ENCODE results near the gene TDRD7. TPM values are rescaled to one million over a fixed set of nuclear protein-coding genes. Genes with fewer than 3 reads are reported as not detected.

Gene TDRD7
- total and polyA plus RNA-seq, 2 of the 8 experiments (the other 6 are each of a cell fraction or from before 2014, with no cell fraction given): 1.2 to 2.3 TPM

DNA sequence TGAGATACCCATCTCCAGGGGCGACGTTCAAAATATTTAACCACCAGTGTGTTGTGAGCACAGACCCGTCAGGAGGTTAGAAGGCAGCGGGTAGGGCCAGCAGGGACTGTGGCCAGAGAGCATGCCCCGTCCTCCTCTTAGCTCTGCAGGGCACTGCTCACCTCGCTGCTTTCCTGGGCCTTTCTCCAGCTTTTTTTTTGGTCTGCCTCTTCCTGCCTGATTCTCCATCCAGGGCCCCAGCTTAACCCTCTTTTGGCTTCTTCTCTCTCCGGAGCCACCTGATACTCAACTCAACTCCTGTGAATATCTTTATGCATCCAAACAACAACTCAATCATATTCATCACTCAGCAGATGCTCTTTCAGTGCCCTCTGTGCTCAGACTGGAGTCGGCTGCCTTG is 133.6 kb downstream of the TDRD7 start:
- Histone ChIP-seq H2BK5ac (ENCODE audit: low read depth, low read length) (no peak overlapping the region), H4K5ac (ENCODE audit: insufficient read length, low read depth, low read length) (no peak overlapping the region), H4K20me1 (replicated peaks in 1 of 2; ENCODE audit: control insufficient read depth in 1 of 2, insufficient read depth in 2 of 2, low read length in 2 of 2) (no peaks in the 10 kb centered on the region), H3K9me3 (ENCODE audit: insufficient read depth in 2 of 2, low read depth in 1 of 2, low read length in 1 of 2) (no peaks in the 10 kb centered on the region), H4K91ac (replicated peaks; ENCODE audit: insufficient read length, low read length) (no peak overlapping the region), H3K4me2 (ENCODE audit: insufficient read depth in 1 of 2, low read depth in 2 of 2, low read length in 2 of 2) (no peak overlapping the region), H3K23ac (ENCODE audit: insufficient read length) (no peak overlapping the region), H3K27ac (ENCODE audit: low read depth, low read length) (no peak overlapping the region), H3K18ac (ENCODE audit: extremely low read depth, low read length) (no peak overlapping the region), H3K4ac (replicated peaks; ENCODE audit: insufficient read length, low read depth, low read length) (no peak overlapping the region), H2BK15ac (ENCODE audit: low read length) (no peak overlapping the region), H3K23me2 (ENCODE audit: low read depth, low read length) (no peaks in the 10 kb centered on the region), H3K14ac (ENCODE audit: insufficient read length) (no peak overlapping the region), H3K79me1 (ENCODE audit: low read depth, low read length) (no peaks in the 10 kb centered on the region), H3K4me3 (ENCODE audit: extremely low read depth in 1 of 4, insufficient read depth in 2 of 4, low read depth in 3 of 4, low read length in 4 of 4) (no peak overlapping the region), H2AFZ (ENCODE audit: low read length) (no peak overlapping the region), H3K27me3 (replicated peaks in 1 of 4; ENCODE audit: control insufficient read depth in 3 of 4, extremely low read depth in 1 of 4, insufficient read depth in 3 of 4, low read length in 3 of 4) (no peaks in the 10 kb centered on the region), H3K56ac (replicated peaks; ENCODE audit: insufficient read length, low read depth, low read length) (no peak overlapping the region), H3K36me3 (ENCODE audit: control insufficient read depth in 2 of 4, insufficient read depth in 4 of 4, low read length in 3 of 4) (no peaks in the 10 kb centered on the region), H2BK120ac (replicated peaks; ENCODE audit: low read depth, low read length) (no peak overlapping the region), H3K79me2 (ENCODE audit: control insufficient read depth in 1 of 2, insufficient read depth in 2 of 2, low read length in 2 of 2) (no peaks in the 10 kb centered on the region), H2BK12ac (ENCODE audit: low read depth, low read length) (no peak overlapping the region), H2BK20ac (ENCODE audit: low read length) (no peak overlapping the region), H4K8ac (ENCODE audit: extremely low read depth, insufficient read depth, low read length) (no peak overlapping the region), H3K4me1 (replicated peaks in 1 of 4; ENCODE audit: control insufficient read depth in 3 of 4, insufficient read depth in 4 of 4, low read length in 3 of 4) (peaks cover 0 to 8% (median 4%) of the 10 kb centered on the region in 4 experiments; a peak in 4 of 7 replicates), H3K9ac (replicated peaks in 1 of 4; ENCODE audit: extremely low read depth in 1 of 4, low read depth in 3 of 4, low read length in 3 of 4) (no peak overlapping the region), H2AK5ac (ENCODE audit: low read depth, low read length) (no peak overlapping the region)
- CTCF ChIA-PET (ENCODE audit: partially characterized antibody): interaction anchor here (0.9 to 1.9 kb wide), 4 partner anchors 11 to 53 kb away, joined by 3 to 6 read pairs (median 4); no protein-coding TSS in a partner anchor
- DNase-seq (ENCODE audit: low read depth in 1 of 2, low spot score in 2 of 2) (no peak), FAIRE-seq (no peak)
- 87% methylated on average over 8 of the region's 8 CpGs; no CpG with 5 or more reads in 1 of the 2 experiments for WGBS, 2 experiments (ENCODE audit: extremely low coverage in 1 of 2, insufficient coverage in 1 of 2, insufficient read length in 1 of 2, insufficient replicate concordance in 2 of 2, low coverage in 1 of 2, low lambda C conversion rate in 2 of 2, missing lambda C conversion rate in 1 of 2)
- POLR2A ChIA-PET (ENCODE audit: partially characterized antibody): no interaction called here

All from H1 (cell line).